Stimulated activated CD8-positive, alpha-beta memory T cell treated with anti-CD3 and anti-CD28 coated beads, Interleukin-15, amount 100 ng/mL, for 1 hour (primary cell): ENCODE results near the gene DPP6.
"Not testable (repeated sequence)": the region's sequence is repeated elsewhere in the genome, so short reads cannot be mapped to it uniquely, and the experiment has no call there.

Experiments
- DNase-seq: peaks from one replicate; pipeline ENCODE4 v3.0.0-alpha.2; 2020; ENCODE audit warnings: low read depth

Gene DPP6

DNA sequence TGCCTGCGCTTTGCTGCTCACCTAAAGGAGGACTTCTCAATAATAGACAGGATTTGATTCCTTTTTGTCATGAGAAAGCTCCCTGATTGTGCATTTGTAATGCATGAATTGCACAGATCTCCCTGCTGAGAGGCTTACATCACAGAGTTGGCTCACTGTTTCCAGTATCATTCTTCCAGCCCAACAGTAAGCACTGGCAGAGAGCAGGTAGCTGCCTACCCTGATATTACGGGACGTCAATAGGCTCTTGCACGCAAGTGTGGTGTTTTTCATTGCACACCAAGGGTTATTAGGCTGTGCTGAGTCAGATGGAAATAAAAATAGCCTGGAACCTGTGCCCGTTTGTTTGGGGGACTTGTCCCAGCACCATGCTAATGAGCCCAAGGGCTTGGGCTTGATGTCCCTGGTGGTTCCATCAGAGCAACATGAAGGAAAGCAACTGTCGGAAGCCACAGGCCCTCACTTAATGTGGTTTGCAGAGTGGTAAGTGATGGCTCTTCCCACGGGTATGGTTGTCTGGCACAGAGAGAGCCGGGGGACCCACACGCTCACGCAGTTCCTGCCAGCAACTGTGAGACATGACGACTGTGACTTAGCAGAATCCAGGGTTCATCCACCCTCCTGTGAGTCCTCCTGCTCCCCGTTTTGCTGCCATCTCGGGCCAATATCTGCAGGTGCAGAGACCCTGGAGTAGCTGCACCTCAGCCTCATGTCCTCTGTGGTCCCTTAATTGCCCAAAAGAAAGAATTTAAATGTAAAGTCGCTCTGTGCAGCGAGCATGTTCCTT is 20.4 kb downstream of the DPP6 start:
- DNase-seq = not testable (repeated sequence)

DNA sequence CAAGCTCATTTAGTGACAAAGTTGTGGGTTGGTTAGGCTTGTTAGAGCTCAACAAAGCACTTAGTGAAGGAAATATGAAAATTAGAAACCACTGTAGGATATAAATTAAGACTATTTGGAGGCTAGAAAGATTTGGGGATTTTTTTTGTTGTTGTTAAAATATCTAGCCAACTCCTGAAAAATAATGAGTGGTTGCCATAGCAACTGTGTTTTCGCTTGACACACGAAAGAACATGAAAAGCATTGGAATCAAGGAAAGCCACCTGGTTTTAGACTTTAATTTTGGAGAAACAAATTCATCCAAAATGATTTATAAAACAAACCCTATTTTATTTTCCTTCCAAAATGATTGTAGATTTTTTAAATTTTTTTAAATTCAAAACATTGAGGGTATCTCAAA is 26.3 kb downstream of the DPP6 start:
- not testable (repeated sequence) for DNase-seq

DNA sequence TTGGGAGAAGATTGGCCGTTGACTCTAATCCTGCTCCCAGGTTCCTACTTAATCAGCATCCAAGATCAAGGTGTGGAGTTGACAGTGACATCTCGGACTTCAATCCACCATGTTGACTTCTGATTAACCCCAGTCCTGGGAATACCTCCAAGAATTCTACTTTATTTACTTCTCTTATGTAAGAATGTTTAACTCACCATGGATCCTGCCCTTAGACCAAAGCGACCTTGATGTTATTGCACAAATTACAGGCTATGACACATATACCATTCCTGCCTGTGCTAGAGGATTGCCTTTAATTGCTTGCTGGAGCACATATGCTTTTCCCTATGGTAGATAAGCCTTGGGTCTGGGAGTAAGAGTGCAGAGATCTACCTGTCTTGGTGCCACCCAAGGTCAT is 28.1 kb downstream of the DPP6 start:
- not testable (repeated sequence) for DNase-seq

DNA sequence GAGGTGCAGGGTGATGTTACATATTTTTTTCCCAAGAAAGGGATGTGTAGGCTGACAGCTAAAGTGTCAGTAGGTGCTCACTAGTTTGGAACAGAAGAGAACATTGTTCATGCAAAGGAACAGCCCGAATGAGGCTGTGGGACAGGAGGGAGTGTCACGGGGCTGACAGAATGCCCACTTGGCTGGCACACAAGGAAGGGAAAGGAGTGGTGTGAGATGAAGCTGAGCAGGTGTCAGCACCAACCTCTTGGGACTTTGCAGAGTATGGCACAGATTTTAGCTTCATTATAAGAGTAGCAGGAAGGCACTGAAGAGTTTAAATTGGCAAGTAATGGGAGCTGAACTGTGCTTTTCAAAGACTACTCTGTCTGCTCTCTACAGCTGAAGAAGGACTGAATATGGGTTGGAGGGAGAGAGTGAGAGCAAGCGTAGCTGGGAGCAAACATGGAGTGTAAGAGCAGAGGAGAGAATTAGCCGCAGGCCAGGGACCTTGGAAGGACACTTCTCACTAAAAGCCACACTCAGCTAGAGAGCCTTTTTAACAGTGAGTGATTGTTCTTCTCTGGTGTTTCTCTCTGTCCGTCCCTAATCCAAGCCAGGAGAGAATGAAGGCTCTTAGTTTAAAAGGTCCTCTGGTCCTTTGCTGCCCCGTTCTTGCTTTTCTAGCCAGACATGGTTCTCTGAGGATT is 35.0 kb downstream of the DPP6 start:
- not testable (repeated sequence) for DNase-seq

DNA sequence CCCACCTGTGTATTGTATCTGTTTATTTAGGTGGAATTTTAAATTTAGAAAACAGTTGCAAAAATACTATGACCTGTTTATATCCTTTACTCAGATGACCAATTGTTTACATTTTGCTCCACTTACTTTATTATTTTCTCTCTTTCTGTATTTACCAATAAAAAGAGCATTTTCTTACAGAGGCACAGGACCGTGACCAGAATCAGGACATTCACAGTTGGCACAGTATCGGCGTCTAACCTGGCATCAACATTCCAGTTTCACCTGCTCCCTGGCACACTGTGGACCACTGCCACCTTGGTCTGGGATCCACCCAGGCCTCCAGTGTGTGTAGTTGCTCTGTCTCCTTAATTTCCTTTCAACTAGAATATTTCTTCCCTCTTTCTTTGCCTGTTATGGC is 39.9 kb downstream of the DPP6 start:
- DNase-seq = not testable (repeated sequence)

DNA sequence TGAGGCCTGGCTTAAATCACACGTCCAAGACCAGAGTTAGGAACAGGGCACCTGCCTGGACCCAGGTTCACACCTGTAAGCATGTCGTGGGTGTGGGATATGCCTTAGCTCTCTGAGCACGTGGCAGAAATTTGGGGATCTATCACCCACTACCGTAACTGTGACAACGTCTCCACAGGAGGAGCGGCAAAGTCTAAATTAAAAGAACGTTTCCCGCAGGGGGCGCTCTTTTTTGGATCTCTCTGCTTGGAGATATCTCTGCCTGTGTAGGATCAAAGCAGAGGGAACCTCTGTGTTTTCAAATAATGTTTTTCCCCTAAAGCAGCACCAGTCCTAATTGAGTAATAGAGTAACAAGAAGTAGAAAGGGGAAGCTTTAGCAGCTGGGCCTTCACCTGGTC is 43.0 kb downstream of the DPP6 start:
- DNase-seq = not testable (repeated sequence)

DNA sequence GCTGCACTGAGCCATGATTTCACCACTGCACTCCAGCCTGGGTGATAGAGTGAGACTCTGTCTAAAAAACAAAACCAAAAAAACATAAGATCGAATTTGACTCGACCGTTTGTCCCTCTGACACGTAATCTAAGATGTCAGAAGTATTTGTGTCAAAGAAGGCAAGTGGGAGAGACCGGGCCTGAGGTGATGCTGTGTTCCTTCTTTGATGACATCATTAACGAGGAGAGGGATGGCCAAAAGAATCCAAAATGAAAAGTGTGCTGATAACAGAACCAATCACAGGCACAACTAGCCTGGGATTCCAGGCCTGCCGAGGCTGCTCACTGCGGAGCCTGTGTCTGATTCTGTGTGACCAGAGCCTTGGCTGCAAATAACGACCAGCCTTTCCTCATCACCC is 52.9 kb downstream of the DPP6 start:
- not testable (repeated sequence) for DNase-seq

DNA sequence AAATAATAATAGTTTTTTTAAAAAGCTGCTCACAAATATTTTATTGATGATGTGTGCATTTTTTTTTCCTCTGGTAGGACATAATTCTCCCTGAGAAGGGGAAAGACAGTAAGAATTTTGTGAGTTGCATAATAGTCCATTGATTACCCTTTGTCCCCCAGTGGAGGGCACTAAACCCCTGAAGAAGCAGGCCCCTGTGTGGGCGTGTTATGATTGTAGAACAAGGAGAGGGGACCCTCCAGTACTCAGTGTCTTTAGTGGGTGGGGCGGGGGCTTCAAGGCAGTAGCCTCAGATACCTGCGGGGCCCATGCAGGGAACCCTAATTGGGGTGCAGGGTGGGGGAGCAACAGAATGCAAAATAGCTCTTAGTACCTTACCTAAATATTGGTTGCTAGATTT is 57.4 kb downstream of the DPP6 start:
- DNase-seq = not testable (repeated sequence)

DNA sequence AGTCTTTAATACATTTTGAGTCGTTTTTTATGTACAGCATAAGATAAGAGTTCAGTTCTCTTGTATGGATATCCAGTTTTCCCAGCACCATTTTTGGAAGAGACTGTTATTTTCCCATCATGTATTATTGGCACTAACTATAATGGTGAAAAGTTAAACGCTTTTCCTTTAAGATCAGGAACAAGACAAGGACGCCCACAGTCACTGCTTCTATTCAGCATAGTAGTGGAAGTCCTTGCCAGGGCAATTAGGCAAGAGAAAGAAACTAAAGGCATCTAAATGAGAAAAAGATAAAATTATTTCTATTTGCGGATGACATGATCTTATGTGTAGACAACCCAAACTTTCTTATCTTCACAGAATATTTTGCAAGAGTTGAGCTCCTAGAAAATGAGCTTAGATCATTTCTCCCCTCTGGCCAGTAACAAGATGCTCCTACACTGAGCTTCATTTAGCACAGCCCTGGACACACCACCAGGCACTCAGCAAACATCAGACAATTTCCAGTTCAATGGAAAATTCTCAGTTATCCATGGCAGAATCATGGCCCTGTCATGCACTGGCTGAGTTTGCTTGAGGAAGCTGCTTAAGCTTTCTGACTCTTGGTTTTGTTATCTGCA is 61.6 kb downstream of the DPP6 start:
- DNase-seq = not testable (repeated sequence)

DNA sequence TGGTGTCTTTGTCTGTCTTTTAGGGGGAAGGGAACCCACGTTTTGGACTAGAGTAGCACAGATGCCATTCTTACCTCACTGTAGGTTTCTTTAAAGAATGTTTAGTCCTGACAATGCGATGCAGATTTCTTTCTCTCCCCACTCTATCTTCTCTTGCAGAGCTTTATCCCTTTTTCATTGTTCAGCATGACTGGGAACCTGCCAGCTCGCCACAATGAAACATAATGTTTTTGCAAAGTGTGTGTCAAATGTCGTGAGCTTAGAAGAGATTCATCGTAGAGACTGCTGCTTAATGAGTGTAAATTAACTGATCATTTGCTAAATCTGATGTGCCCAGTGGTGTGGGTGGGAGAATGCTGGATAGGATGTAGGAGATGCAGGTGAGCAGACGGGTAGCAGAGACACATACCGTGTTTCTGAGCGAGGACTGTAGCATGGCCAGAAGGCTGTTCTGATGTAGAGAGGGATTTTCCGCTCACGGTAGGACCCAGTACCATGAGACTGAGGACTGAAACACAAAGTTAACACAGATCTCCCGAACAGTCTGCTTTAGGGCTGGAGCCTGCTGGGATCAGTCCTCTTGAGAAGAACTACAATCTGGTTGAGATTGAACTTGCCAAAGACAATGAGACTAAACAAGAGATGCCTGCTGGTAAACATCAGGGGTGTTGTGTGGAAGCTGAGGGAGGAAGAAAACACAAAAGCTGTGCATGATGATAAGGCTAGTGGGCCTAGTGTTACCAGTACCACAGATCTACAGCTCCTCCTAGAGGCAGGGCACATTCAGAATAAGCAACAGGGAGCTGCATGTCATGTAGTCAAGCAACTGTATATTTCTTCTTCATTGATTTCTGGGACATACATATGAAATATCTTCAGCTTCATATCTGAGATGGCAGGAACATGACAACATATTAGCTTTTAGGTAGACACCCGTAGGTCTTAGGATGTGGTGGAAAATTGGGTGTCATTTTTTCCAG is 65.5 kb downstream of the DPP6 start:
- not testable (repeated sequence) for DNase-seq

DNA sequence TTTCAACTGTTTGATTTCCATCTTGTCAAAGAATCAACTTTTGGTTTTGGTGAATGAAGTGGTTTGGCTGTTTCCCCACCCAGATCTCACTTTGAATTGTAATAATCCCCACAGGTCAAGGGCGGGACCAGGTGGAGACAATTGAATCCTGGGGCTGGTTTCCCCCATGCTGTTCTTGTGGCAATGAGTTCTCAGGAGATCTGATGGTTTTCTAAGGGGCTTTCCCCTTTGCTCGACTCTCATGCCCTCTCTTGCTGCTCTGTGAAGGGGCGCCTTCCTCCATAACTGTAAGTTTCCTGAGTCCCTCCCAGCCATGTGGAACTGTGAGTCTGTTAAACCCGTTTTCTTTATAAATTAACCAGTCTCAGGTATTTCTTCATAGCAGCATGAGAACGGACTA is 68.6 kb downstream of the DPP6 start:
- DNase-seq = not testable (repeated sequence)

DNA sequence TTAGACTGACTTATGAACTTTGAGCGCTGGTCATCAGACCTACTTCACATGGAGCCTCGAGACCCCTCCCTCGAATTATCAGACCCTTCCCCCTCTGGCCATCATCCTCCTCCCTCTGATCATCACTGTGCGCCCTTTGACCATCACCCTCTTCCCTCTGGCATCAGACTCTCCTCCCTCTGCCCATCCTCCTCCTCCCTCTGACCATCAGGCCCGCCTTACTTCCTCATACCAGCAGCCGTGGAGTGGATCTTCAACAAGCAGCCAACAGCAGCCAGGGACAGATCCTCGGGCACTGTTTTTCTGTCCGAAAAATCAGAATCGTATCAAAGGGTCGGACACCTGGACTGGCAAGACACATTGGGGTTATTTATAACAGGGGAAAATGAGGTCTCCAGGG is 70.5 kb downstream of the DPP6 start:
- DNase-seq = not testable (repeated sequence)

DNA sequence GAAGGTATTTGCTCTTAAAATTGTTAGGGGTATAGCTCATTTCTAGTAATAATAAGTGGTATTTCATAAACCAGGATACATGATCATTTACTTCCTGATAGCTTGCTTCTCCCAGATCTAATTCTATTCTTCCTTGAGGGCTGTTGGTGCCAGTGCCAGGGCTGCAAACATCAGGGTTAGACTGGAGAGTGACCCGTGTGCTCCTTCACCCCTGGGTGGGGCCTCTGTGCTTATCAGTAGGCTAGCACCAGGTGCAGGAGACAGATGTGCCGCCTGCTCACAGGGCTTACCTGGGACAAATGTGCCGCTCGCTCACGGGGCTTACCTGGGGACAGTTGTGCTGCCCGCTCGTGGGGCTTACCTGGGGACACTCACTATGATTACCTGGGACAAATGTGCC is 71.2 kb downstream of the DPP6 start:
- DNase-seq = not testable (repeated sequence)

DNA sequence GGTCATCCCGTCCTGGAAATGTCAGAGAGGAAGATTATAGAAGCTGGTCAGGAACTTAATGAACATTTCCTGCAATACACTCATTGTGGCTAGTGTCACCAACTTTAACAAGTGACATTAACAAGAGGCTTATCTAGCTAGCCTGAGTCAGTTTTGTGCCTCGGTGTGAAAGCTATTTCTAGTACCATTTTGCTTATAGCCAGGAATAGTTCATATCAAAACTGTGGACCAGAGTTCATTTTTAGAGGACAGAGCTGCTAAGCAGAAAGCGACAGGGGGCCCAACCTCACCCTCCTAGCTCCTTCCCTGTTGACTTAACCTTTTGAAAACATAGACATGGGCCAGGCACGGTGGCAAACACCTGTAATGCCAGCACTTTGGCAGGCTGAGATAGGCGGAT is 76.9 kb downstream of the DPP6 start:
- not testable (repeated sequence) for DNase-seq

DNA sequence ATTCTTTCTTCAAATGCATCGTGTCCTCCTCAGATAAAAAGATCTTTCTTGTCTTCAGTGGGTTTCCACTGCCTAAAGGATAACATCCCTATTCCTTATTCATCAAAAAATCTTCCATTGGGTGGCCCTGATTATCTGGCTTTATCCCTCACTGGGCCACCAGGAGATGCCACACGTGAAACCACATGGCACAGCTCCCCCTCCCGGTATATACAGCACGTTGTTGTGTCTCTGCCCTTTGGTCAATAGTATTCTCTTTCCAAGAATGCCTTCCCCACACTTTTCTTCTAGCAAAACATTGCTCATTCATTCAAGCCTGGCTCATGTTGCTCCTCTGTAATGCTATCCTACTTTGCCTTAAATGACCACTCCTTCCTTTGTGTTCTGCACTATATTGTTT is 80.4 kb downstream of the DPP6 start:
- DNase-seq = not testable (repeated sequence)

DNA sequence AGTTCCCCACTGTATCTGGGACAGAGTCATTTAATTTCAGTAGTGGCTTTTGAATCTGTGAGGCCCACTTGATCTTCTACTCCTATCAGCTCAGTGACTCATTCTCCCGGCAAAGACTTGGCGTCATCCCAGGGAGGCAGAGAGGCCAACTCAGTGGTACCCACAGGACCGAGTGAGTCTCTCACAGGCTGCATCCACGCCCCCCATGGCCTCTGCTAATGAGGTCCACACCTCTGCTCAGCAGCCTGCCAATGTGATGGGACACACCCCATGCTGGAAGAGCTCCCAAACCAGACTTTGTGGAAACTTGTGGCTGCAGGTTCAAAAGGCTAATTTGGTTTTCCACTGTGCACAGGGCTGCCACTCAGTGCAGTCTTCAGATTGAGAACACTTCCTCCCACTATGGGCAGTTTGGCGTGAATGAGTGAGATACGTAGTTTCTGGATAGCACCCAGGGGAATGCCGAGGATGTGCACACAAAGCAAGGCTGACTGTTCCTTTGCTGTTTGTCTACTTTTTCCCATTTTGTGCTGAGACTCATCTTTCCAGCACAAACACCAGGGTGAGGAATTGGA is 81.6 kb downstream of the DPP6 start:
- DNase-seq = not testable (repeated sequence)

DNA sequence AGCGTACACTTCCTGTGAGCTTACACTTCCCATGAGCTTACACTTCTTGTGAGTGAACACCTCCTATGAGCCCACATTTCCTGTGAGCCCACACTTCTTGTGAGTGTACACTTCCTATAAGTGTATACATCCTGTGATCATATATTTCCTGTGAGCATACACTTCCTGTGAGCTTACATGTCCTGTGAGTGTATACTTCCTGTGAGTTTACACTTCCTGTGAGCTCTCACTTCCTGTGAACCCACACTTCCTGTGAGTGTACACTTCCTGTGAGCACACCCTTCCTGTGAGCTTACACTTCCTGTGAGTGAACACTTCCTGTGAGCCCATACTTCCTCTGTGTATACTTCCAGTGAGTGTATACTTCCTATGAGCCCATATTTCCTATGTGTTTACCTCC is 82.5 kb downstream of the DPP6 start:
- DNase-seq = not testable (repeated sequence)

DNA sequence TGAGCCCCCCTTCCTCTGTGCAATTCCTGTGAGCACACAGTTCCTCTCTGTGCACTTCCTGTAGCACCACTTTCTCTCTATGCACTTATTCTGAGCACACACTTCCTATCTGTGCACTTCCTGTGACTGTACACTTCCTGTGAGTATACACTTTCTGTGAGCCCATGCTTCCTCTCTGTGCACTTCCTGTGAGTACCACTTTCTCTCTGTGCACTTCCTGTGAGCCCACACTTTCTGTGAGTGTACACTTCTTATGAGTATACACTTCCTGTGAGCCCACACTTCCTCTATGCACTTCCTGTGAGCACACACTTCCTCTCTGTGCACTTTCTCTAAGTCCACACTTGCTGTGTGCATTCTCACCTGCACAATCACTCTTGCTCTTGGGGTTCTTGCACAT is 83.4 kb downstream of the DPP6 start:
- not testable (repeated sequence) for DNase-seq

DNA sequence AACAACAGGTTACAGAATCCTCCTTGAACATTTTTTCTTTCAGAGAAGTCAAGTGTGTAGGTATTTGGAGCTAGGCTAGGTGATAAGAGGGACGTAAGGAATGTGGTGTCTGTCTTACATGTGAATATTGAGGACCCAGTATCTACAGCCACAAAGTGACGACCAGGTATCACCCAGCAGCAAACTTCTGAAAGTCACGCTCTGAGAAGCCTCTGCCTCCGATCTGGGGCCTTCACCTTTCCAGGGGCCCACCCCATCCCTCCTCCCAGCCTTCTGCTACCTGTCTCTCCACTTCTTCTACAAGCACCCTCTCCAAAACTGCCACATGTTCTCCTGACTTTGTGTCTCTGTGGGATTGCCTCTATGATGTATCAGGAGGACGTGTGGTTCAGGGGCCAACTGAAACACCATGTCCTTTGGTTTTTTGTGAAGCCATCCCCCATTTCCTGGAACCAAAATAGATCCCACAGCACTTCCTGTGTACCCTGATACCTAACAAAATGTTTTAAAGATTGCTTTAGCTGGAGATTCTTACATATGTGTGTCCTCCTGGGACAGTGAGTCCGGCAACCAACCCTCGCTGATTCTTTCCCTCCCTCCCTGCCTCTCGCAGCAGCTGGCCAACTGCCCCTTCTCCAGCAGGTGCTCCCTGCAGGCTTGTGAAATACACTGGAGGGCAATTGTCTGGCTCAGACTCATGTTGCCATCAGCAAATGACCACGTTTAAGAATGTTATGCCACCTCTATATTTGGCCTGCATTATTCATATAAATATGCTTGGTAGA is 93.9 kb downstream of the DPP6 start:
- not testable (repeated sequence) for DNase-seq

DNA sequence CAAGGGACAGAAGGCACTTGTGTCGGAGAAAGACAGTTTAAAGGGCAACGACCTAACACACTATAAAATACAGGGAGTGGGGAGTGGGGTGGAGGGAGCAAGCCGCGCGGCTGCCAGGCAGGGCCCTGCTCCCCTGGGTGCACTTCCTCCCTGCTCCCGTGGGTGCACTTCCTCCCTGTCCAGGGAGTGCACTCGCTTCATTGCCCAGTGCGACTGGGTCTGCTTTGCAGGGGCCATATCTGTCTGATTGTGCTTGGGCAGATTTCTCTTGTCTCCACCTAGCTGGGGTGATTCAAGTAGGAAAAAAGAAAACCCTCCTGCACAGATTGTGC is 94.5 kb downstream of the DPP6 start:
- not testable (repeated sequence) for DNase-seq
